PC-9 (cell line): Measurements from ENCODE around the gene DCLK2.

Experiments used
- CTCF ChIP-seq: fragments of 200-600 bp; sonication (generic); conservative IDR thresholded peaks from 2 replicates; pipeline ENCODE4 v1.6.1; 2017; ENCODE audit warnings: mixed run types, antibody characterized with exemption, mild to moderate bottlenecking, moderate library complexity
- EZH2 ChIP-seq: fragments of 200-600 bp; sonication (generic); IDR thresholded peaks from 2 replicates; pipeline ENCODE4 v1.8.0; 2017; ENCODE audit warnings: antibody characterized with exemption, low read depth

- TF ChIP-seq CTCF (no peak), EZH2 (no peak)
Measured at GRCh38 chr4:150205016-150205415, 126.8 kb downstream of the DCLK2 start.
